Type B pancreatic cell (in vitro differentiated cells): ENCODE results near the gene IL5RA. TPM values are rescaled to one million over a fixed set of nuclear protein-coding genes. Genes with fewer than 3 reads are reported as not detected.

Source experiments
- DNase-seq: peaks from one replicate; pipeline ENCODE4 v3.0.0; 2021; ENCODE audit warnings: mixed read lengths; ENCODE audit not compliant: unreplicated experiment; ENCODE audit errors: extremely low spot score
- H3K27ac Mint-ChIP-seq: 2 replicates; pipeline ENCODE4 v1.8.0; 2021; ENCODE audit warnings: mild to moderate bottlenecking, mixed read lengths
- H3K27me3 Mint-ChIP-seq: 2 replicates; pipeline ENCODE4 v1.8.0; 2021; ENCODE audit warnings: mixed read lengths
- H3K36me3 Mint-ChIP-seq: 2 replicates; pipeline ENCODE4 v1.8.0; 2021; ENCODE audit warnings: mixed read lengths
- H3K4me1 Mint-ChIP-seq: one replicate; pipeline ENCODE4 v1.8.0; 2021; ENCODE audit warnings: mixed read lengths; ENCODE audit not compliant: unreplicated experiment
- H3K4me3 Mint-ChIP-seq: 2 replicates; pipeline ENCODE4 v1.8.0; 2021; ENCODE audit warnings: mild to moderate bottlenecking, mixed read lengths
- H3K9me3 Mint-ChIP-seq: 2 replicates; pipeline ENCODE4 v1.8.0; 2021; ENCODE audit warnings: mixed read lengths
- total RNA-seq: library from RNA; stranded (reverse); gene quantifications from 2 replicates; pipeline ENCODE4 v1.2.1, GENCODE V29; 2021; ENCODE audit warnings: low replicate concordance
- TF ChIP-seq, protein P1 (sequence below): fragments of 200-600 bp; sonication (generic); conservative IDR thresholded peaks from 2 replicates; pipeline ENCODE4 v1.5.0; 2021; ENCODE audit warnings: antibody characterized with exemption, mild to moderate bottlenecking

Gene IL5RA
- total RNA-seq, 1 donor from 2014 or later: 0.51 TPM

DNA sequence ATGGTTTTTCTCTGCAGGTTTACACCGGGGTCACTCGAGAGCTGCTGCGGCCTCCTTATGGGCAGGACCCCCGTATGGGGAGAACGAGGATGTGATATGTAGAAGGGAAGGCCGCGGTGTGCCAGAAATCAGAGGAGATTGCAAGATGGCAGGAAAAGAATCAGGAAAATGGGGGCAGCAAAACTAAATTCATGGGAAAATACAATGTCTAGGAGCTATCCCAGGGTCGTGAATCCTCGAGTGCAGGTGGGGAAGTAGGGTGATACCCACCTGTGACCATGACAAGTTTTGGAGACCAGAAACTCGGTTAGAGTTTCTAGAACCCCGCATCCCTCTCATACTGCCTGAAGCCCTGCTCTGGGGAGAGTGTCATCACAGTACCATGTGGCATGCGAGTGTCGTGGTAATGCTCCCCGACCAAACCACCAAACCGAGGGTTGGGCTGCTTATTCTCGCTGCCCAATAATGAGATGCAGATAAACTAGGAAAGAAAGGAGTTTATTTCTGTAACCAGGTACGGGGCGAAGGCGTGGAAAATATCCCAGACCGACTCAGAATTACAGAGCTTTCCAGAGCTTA is 17.3 kb upstream of the IL5RA start:
- no peaks in the 10 kb centered on the region for H3K9me3 Mint-ChIP-seq
- TF ChIP-seq, protein P1, sequence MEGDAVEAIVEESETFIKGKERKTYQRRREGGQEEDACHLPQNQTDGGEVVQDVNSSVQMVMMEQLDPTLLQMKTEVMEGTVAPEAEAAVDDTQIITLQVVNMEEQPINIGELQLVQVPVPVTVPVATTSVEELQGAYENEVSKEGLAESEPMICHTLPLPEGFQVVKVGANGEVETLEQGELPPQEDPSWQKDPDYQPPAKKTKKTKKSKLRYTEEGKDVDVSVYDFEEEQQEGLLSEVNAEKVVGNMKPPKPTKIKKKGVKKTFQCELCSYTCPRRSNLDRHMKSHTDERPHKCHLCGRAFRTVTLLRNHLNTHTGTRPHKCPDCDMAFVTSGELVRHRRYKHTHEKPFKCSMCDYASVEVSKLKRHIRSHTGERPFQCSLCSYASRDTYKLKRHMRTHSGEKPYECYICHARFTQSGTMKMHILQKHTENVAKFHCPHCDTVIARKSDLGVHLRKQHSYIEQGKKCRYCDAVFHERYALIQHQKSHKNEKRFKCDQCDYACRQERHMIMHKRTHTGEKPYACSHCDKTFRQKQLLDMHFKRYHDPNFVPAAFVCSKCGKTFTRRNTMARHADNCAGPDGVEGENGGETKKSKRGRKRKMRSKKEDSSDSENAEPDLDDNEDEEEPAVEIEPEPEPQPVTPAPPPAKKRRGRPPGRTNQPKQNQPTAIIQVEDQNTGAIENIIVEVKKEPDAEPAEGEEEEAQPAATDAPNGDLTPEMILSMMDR: no peak
- peaks cover 16% of the 10 kb centered on the region for H3K4me1 Mint-ChIP-seq
- no peak for DNase-seq
- H3K27ac Mint-ChIP-seq: peak overlapping the region; percentile 93
- H3K4me3 Mint-ChIP-seq: peak overlapping the region; percentile 98
- peaks cover 8% of the 10 kb centered on the region for H3K36me3 Mint-ChIP-seq
- no peaks in the 10 kb centered on the region for H3K27me3 Mint-ChIP-seq

DNA sequence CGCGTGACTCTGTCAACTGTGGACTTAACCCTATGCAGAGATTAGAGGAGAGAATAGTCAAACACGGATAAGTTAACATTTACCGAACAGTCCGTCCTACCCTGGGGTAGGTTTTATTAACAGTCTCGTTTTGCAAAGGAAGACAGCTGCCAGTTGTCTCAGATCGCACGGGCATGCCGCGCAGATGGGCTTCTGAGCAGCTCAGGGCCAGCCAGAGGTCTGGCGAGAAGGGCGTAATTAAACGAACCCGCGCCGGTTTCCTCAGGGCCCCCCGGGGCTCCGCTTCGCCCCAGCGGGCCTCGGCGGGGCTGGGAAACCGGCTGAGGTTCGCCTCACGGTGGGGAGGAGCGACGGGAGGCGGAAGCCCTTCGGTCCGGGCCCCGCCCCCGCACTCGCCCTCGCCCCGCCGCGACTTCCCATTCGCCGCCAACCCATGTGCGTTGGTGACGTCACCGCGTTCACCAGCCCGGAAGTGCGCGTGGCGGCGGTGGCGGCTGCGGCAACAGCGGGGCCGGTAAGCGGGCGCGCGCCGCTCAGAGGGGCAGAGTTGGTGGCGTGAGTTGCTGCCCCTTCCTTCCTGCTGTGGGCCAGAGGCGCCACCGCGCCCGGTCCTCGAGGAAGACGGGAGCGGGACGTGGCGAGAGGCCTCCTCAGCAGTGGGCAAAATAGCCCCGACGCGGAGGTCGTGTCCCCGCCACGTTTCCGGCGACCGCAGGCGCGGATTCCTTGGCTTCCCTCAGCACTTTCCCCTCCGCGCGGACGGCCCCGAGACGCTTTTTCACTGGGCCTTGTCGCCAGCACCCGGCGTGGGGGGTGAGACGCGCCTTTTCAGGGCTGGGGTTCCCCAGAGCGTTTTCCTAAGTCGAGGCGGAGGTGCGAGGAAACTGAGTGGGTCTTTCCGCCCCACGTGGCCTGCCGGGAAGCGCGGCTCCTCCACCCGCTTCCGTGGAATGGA is 16.6 kb upstream of the IL5RA start, which contains the start of gene TRNT1:
Gene TRNT1, plus strand, starts transcription at position 464 of the 955 bp plus-strand sequence. CDS start 2,101 bp downstream, outside the sequence.
- Mint-ChIP-seq H3K27ac (peak within 1 kb of the TSS; percentile 93), H3K9me3 (no peaks in the 10 kb centered on the region), H3K36me3 (peaks cover 8% of the 10 kb centered on the region), H3K4me3 (peak within 1 kb of the TSS; percentile 98), H3K4me1 (peaks cover 16% of the 10 kb centered on the region), H3K27me3 (no peaks in the 10 kb centered on the region)
- TF ChIP-seq, protein P1: no peak
- DNase-seq: peak; percentile 96

- peak overlapping the region; percentile 98 for H3K4me3 Mint-ChIP-seq
- H3K36me3 Mint-ChIP-seq: peaks cover 5% of the 10 kb centered on the region
- H3K4me1 Mint-ChIP-seq: peaks cover 16% of the 10 kb centered on the region
- TF ChIP-seq, protein P1: no peak
- peak overlapping the region; percentile 93 for H3K27ac Mint-ChIP-seq
- no peak for DNase-seq
- H3K27me3 Mint-ChIP-seq: no peaks in the 10 kb centered on the region
- no peaks in the 10 kb centered on the region for H3K9me3 Mint-ChIP-seq
Observed at GRCh38 chr3:3125977-3126376, 15.8 kb upstream of the IL5RA start.

DNA sequence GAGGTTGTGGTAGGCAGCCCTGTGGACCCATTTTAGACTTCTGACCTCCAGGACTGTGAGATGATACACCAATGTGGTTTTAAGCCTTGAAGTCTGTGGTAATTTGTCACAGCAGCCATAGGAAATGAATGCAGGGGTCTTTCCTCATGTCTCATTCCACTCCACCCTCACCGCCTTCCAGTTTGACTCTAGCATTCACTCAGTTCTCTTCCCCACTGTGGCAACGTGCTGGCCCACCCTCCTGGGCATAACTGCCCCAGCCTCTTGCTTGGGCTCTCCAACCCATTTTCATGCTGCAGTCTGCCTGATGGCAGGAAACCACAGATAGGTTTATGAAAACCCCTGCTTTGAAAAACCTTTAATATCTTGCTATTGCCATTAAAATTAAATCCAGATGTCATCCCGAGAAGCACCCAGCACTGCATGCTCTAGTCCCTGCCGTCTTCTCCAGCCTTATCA is 9.2 kb upstream of the IL5RA start:
- Mint-ChIP-seq H3K27me3 (peaks cover 8% of the 10 kb centered on the region), H3K9me3 (peaks cover 8% of the 10 kb centered on the region), H3K27ac (no peak overlapping the region)

GRCh38 chr3:3117651-3118050 is 7.5 kb upstream of the IL5RA start:
- Mint-ChIP-seq H3K36me3 (no peaks in the 10 kb centered on the region), H3K27me3 (peaks cover 8% of the 10 kb centered on the region), H3K9me3 (peaks cover 8% of the 10 kb centered on the region), H3K4me3 (no peak overlapping the region), H3K27ac (no peak overlapping the region), H3K4me1 (peaks cover 6% of the 10 kb centered on the region)
- DNase-seq: no peak
- TF ChIP-seq, protein P1: no peak

More for the DNA sequence above, 9.2 kb upstream of the IL5RA start:
- Mint-ChIP-seq H3K4me1 (peaks cover 6% of the 10 kb centered on the region), H3K4me3 (no peak overlapping the region), H3K36me3 (no peaks in the 10 kb centered on the region)
- TF ChIP-seq, protein P1: no peak
- DNase-seq: no peak
